ENCODE data around the gene POLR3G.

POLR3G gene

GRCh38 chr5:90554358-90555006, 79.8 kb downstream of the POLR3G start:
- no peak for TF ChIP-seq CTCF (IDR thresholded peaks at IDR 0.05; ENCODE audit: low read depth, low read length, missing control alignments)
- H3K4me3 ChIP-seq (replicated peaks; ENCODE audit: low read depth, low read length), result no peak overlapping the region
- no peak for DNase-seq (ENCODE audit: extremely low read depth, low read depth)

- no peak for TF ChIP-seq CTCF (IDR thresholded peaks at IDR 0.05; ENCODE audit: low read depth, low read length, missing control alignments)
- H3K4me3 ChIP-seq (replicated peaks; ENCODE audit: low read depth, low read length), result no peak overlapping the region
- no peak for DNase-seq (ENCODE audit: extremely low read depth, low read depth)
Measured at GRCh38 chr5:90555666-90556065, 81.0 kb downstream of the POLR3G start.

GRCh38 chr5:90557391-90557790, 82.7 kb downstream of the POLR3G start:
- no peak for DNase-seq (ENCODE audit: extremely low read depth, low read depth)
- no peak for TF ChIP-seq CTCF (IDR thresholded peaks at IDR 0.05; ENCODE audit: low read depth, low read length, missing control alignments)
- H3K4me3 ChIP-seq (replicated peaks; ENCODE audit: low read depth, low read length), result no peak overlapping the region

- no peak overlapping the region for H3K4me3 ChIP-seq (replicated peaks; ENCODE audit: low read depth, low read length)
- no peak for DNase-seq (ENCODE audit: extremely low read depth, low read depth)
- TF ChIP-seq CTCF (IDR thresholded peaks at IDR 0.05; ENCODE audit: low read depth, low read length, missing control alignments), result no peak
Measured at GRCh38 chr5:90557871-90558270, 83.2 kb downstream of the POLR3G start.

GRCh38 chr5:90558344-90559192, 83.9 kb downstream of the POLR3G start, which contains the start of gene ADGRV1:
ADGRV1 (plus strand) TSS chr5:90558797; CDS start chr5:90558896, 99 bp downstream.
- DNase-seq (ENCODE audit: extremely low read depth, low read depth), result no peak
- no peak within 1 kb of the TSS for H3K4me3 ChIP-seq (replicated peaks; ENCODE audit: low read depth, low read length)
- TF ChIP-seq CTCF (IDR thresholded peaks at IDR 0.05; ENCODE audit: low read depth, low read length, missing control alignments), result no peak

- DNase-seq (ENCODE audit: extremely low read depth, low read depth), result no peak
- no peak for TF ChIP-seq CTCF (IDR thresholded peaks at IDR 0.05; ENCODE audit: low read depth, low read length, missing control alignments)
- no peak overlapping the region for H3K4me3 ChIP-seq (replicated peaks; ENCODE audit: low read depth, low read length)
Measured at GRCh38 chr5:90560771-90561170, 86.1 kb downstream of the POLR3G start.

Data from HFF-Myc (cell line).